Measurements from ENCODE around the gene SLC9C2.

GRCh38 chr1:173479649-173480048, 123.2 kb downstream of the SLC9C2 start:
- no peak for TF ChIP-seq EP300 (IDR thresholded peaks at IDR 0.05)
- TF ChIP-seq CTCF (IDR thresholded peaks at IDR 0.05) = no peak
- no peak for TF ChIP-seq POLR2A (IDR thresholded peaks at IDR 0.05)
